ENCODE measurements around the gene TNFAIP8. TPM values are rescaled to one million over a fixed set of nuclear protein-coding genes. Genes with fewer than 3 reads are reported as not detected.

TNFAIP8 gene
- total and polyA plus RNA-seq, 10 of the 15 experiments (the other 5 are each of a cell fraction or from before 2014, with no cell fraction given): 124 to 324 (median 177) TPM

- Histone ChIP-seq H3K27me3 (replicated peaks in 1 of 2; ENCODE audit: control insufficient read depth in 2 of 2, insufficient read depth in 2 of 2, low read length in 1 of 2) (no peaks in the 10 kb centered on the region), H4K20me1 (ENCODE audit: control insufficient read depth, insufficient read depth) (peaks cover 3% of the 10 kb centered on the region), H3K27ac (ENCODE audit: control insufficient read depth, insufficient read depth) (peak overlapping the region; percentile 100), H3K4me3 (peak overlapping the region; percentile 54), H3K4me2 (ENCODE audit: control insufficient read depth, insufficient read depth) (peak overlapping the region; percentile 65), H3K9me3 (replicated peaks; ENCODE audit: control insufficient read depth, insufficient read depth, low read length) (no peaks in the 10 kb centered on the region), H3K9ac (ENCODE audit: control insufficient read depth, insufficient read depth, low read length) (peak overlapping the region; percentile 64), H3K4me1 (ENCODE audit: control insufficient read depth, insufficient read depth, low read length) (peaks cover 75% of the 10 kb centered on the region), H3K79me2 (ENCODE audit: control insufficient read depth, insufficient read depth, low read length) (peaks cover 99% of the 10 kb centered on the region), H3K36me3 (ENCODE audit: control insufficient read depth in 2 of 2, insufficient read depth in 2 of 2, low read length in 1 of 2) (peaks cover 0 to 4% of the 10 kb centered on the region in 2 experiments; a peak in 1 of 4 replicates), H2AFZ (ENCODE audit: control insufficient read depth, low read depth, low read length) (no peak overlapping the region)
- POLR2A ChIA-PET: interaction anchor here (1.0 to 20.9 kb wide), 8 partner anchors 8 to 269 kb away, joined by 3 to 657 read pairs (median 6); partner anchors contain the start of gene TNFAIP8
- no peak for FAIRE-seq
- DNase-seq (ENCODE audit: low read depth, low spot score): no peak
- in situ Hi-C loops (cut with MboI) (no loop called here), intact Hi-C loops (cut with micrococcal nuclease; ENCODE audit: unreplicated experiment) (loop anchor here (2.0 kb wide), 1 partner anchor 354 kb away; the partner anchor contains the start of gene DTWD2)
- CTCF ChIA-PET: interaction anchor here (0.7 to 20.3 kb wide), 8 partner anchors 9 to 321 kb away, joined by 3 to 261 read pairs (median 16); partner anchors contain the start of gene TNFAIP8
- SMC1A ChIA-PET (ENCODE audit: uncharacterized antibody, unreplicated experiment): interaction anchor here (1.0 to 34.8 kb wide), 10 partner anchors 7 to 92 kb away, joined by 3 to 1117 read pairs (median 26); partner anchors contain the start of gene TNFAIP8
- 0% methylated on average over 1 of the region's 1 CpG for WGBS (ENCODE audit: insufficient coverage, insufficient replicate concordance, low lambda C conversion rate, missing lambda C conversion rate)
- no peak for ATAC-seq
- RAD21 ChIA-PET (ENCODE audit: unreplicated experiment): interaction anchor here (0.5 to 18.7 kb wide), 13 partner anchors 9 to 316 kb away, joined by 3 to 501 read pairs (median 6); partner anchors contain the start of genes DMXL1 and TNFAIP8
- no TSS peak for BruUV-seq (replicated peaks)
- TF ChIP-seq BMI1 (IDR thresholded peaks at IDR 0.05; ENCODE audit: borderline replicate concordance) (no peak), SPI1 (IDR thresholded peaks at IDR 0.05; ENCODE audit: borderline replicate concordance, insufficient read depth, low read depth, low read length) (no peak), RAD51 (IDR thresholded peaks at IDR 0.05) (no peak), EED (IDR thresholded peaks at IDR 0.05; ENCODE audit: low read depth) (no peak), E4F1 (IDR thresholded peaks at IDR 0.05; ENCODE audit: borderline replicate concordance, partially characterized antibody) (no peak), TBL1XR1 (IDR thresholded peaks at IDR 0.05; ENCODE audit: low read depth, low read length) (no peak), KDM1A (IDR thresholded peaks at IDR 0.05; ENCODE audit: borderline replicate concordance) (no peak), NFYB (IDR thresholded peaks at IDR 0.05; ENCODE audit: insufficient read depth, low read depth, low read length) (0 out of 2 replicates have a peak, but pooled peaks have one; percentile 24), FOXK2 (IDR thresholded peaks at IDR 0.05) (no peak), JUND (IDR thresholded peaks at IDR 0.05; ENCODE audit: low read depth, low read length) (no peak), POU2F2 (IDR thresholded peaks at IDR 0.05; ENCODE audit: borderline replicate concordance, low read depth, low read length) (0 out of 3 replicates have a peak, but pooled peaks have one; percentile 43), PML (IDR thresholded peaks at IDR 0.05; ENCODE audit: low read length) (0 out of 2 replicates have a peak, but pooled peaks have one; percentile 2), TCF7 (IDR thresholded peaks at IDR 0.05; ENCODE audit: borderline replicate concordance) (no peak), SUPT20H (IDR thresholded peaks at IDR 0.05; ENCODE audit: borderline replicate concordance, control insufficient read depth, low read depth, low read length) (no peak), SIX5 (IDR thresholded peaks at IDR 0.05; ENCODE audit: low read depth, low read length, severe bottlenecking) (no peak), MEF2A (IDR thresholded peaks at IDR 0.05; ENCODE audit: insufficient read depth, low read depth, low read length) (no peak), CTCF (IDR thresholded peaks at IDR 0.05 in 2 of 3, conservative IDR thresholded peaks at IDR 0.05 in 1 of 3; ENCODE audit: control insufficient read depth in 2 of 3, extremely low read depth in 1 of 3, insufficient read depth in 1 of 3, low read depth in 3 of 3, low read length in 3 of 3) (no peak), ZNF217 (IDR thresholded peaks at IDR 0.05) (no peak)
- TF ChIP-seq, protein P1, sequence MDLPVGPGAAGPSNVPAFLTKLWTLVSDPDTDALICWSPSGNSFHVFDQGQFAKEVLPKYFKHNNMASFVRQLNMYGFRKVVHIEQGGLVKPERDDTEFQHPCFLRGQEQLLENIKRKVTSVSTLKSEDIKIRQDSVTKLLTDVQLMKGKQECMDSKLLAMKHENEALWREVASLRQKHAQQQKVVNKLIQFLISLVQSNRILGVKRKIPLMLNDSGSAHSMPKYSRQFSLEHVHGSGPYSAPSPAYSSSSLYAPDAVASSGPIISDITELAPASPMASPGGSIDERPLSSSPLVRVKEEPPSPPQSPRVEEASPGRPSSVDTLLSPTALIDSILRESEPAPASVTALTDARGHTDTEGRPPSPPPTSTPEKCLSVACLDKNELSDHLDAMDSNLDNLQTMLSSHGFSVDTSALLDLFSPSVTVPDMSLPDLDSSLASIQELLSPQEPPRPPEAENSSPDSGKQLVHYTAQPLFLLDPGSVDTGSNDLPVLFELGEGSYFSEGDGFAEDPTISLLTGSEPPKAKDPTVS (IDR thresholded peaks at IDR 0.05; ENCODE audit: low read depth, low read length): no peak
Observed at GRCh38 chr5:119342406-119342805, 13.4 kb upstream of the TNFAIP8 start.

Data from GM12878 (cell line).